HG03196 (cell line): Measurements from ENCODE around the gene KCTD7.
"Not testable (repeated sequence)": the region's sequence is repeated elsewhere in the genome, so short reads cannot be mapped to it uniquely, and the experiment has no call there.

Source experiments
- ATAC-seq: cut with Tn5 transposase; IDR thresholded peaks from one replicate; pipeline ENCODE4 v1.9.1; 2021; ENCODE audit not compliant: unreplicated experiment

The KCTD7 gene

GRCh38 chr7:66628361-66629221, at the start of gene KCTD7:
Gene KCTD7 (plus strand): TSS chr7:66628881. CDS start chr7:66629065, 184 bp downstream.
- peak; percentile 90 for ATAC-seq

GRCh38 chr7:66580380-66580779, 48.3 kb upstream of the KCTD7 start:
- ATAC-seq, result not testable (repeated sequence)

DNA sequence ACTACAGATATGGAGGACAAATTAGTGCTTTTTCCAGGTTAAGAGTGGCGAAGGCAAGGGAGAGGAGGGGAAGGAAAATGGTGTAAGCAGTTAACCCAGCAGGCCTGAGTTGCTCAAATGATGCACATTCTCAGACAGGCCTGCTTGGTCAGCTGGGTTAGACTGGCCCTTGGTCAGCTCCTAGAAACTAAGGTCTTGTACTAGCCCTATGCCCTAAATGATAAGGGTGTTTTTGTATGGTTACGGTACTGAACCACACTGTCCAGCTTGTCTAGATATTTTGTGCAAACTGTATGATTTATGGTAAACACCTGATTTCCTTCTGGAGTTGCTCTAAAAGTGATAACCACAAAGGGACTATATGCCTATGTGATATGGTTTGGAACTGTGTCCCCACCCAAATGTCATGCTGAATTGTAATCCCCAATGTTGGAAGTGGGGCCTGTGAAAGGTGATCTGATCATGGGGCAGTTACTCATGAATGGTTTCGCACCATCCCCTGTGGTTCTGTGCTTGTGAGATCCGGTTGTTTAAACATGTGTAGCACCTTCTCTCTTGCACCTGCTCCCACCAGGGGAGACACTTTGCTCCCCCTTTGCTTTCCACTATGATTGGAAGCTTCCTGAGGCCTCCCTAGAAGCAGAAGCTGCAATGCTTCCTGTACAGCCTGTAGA, 45.7 kb upstream of the KCTD7 start:
- ATAC-seq, result not testable (repeated sequence)

- no peak for ATAC-seq
Measured at GRCh38 chr7:66583490-66584110, 45.1 kb upstream of the KCTD7 start.

- ATAC-seq, result no peak
Measured at GRCh38 chr7:66586181-66586580, 42.5 kb upstream of the KCTD7 start.

DNA sequence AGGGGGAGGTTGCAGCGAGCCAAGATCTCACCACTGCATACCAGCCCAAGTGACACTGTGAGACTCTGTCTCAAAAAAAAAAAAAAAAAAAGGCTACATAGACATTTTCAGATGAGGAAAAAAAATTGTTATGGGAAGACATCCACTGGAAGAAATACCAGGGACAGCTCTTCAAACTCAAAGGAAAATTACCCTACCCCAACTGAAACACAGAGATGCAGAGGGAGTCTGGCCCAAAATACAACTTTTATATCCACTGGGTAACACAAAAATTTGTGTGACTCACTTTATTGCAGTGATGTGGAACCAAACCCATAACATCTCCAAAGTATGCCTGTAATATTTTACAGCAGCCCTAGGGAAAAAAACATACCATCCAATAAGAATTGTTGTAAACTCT, 40.5 kb upstream of the KCTD7 start:
- ATAC-seq, result not testable (repeated sequence)

GRCh38 chr7:66588856-66589570, 39.7 kb upstream of the KCTD7 start:
- ATAC-seq, result not testable (repeated sequence)

DNA sequence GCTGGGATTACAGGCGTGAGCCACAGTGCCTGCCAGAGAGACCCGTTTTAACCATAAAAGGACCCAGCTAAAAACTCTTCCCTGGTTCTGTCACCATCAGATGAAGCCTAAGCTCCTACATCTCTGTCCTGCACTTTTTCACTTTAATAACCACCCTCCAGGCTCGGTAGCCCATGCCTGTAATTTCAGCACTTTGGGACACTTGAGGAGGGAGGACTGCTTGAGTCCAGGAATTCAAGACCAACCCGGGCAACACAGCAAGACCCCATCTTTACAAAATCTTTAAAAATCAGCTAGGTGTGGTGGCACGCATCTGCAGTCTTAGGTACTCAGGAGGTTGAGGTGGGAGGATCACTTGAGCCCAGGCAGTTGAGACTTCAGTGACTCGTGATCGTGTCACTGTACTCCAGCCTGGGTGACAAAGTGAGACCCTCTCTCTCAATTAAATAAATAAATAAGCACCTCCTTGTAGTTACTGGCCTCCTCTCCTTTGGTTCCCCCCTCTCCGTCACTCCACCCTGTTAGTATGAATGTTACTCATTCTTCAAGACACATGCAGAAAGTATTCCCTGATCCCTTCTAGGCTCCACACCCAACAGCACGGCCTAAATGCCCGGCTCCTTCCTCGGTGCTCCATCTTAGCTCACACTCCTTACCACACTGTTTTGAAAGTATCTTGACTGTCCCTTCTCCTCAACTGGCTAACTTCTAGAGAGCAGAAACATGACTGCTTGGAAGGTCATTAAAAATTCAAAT, 38.2 kb upstream of the KCTD7 start:
- ATAC-seq, result not testable (repeated sequence)

DNA sequence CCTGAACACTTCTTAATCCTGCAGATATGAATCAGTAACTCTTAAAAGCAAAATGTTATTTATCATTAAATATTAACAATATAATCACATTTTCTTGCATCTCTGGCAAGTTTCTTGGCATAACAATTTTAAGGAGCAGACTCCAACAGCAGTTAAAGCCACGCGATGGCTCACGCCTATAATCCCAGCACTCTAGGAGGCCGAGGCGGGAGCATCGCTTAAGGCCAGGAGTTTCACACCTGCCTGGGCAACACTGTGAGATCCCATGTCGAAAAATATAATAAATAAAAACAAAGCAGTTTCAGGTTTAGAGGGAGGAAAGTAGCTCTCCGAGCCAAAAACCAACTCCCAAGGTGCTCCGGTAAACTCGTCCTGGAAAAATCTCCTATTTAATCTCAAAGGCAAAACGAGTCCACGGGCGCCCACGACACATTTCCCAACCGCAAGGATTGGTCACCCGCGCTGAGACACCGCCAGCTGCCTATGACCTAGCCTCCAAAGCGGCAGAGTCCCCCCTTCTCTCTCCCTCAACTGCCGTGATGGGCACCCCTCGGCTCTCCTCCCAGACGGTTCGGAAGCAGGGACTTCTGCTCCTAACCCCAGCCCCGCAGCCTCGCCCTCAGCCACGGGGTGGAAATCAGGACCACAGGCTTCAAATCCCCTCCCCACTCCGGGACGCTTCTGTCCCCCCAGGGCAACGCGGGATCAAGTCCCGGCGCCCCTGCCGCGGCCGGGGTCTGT, 37.5 kb upstream of the KCTD7 start:
- ATAC-seq, result peak; percentile 20

GRCh38 chr7:66591799-66592596, 36.7 kb upstream of the KCTD7 start:
- peak; percentile 95 for ATAC-seq

DNA sequence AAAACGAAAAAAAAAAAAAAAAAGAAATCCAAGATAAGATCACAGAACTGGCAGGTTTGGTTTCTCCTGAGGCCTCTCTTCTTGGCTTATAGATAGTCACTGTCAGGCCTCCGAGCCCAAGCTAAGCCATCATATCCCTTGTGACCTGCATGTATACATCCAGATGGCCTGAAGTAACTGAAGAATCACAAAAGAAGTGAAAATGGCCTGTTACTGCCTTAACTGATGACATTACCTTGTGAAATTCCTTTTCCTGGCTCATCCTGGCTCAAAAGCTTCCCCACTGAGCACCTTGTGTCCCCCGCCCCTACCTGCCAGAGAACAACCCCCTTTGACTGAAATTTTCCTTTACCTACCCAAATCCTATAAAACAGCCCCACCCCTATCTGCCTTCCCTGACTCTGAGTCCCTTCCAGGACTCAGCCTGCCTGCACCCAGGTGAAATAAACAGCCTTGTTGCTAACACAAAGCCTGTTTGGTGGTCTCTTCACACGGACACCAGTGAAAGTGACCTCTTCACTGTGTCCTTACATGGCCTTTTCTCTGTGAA, 36.0 kb upstream of the KCTD7 start:
- peak; percentile 3 for ATAC-seq

GRCh38 chr7:66594082-66594481, 34.6 kb upstream of the KCTD7 start:
- not testable (repeated sequence) for ATAC-seq

- ATAC-seq, result no peak
Measured at GRCh38 chr7:66597461-66597860, 31.2 kb upstream of the KCTD7 start.

DNA sequence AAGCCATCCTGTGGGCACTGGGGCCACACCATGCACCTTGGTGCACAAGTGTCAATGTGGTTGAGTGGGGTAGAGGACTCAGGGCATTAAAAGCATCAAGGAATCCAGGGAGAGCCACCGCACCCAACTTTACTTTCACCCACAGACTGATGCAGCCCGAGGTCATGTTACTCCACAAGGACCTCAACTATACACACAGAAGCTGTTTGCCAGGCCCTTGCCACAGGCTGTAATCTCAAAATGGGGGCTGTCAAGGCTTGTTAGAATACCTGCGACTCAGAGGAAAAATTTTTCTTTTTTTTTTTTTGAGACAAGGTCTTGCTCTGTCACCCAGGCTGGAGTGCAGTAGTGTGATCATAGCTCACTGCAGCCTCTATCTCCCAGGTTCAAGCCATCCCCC, 26.5 kb upstream of the KCTD7 start:
- no peak for ATAC-seq

DNA sequence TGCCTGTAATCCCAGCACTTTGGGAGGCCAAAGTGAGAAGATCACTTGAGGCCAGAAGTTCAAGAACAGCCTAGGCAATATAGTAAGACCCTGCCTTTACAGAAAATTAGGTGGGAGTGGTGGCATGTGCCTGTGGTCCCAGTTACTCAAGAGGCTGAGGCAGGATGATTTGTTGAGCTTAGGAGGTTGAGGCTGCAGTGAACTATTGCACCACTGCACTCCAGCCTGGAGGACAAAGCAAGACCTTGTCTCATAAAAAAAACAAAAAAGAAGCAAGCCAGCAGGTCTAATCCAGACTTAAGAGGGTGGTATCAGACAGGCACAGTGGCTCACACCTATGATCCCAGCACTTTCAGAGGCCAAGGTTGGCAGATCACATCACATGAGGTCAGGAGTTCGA, 24.5 kb upstream of the KCTD7 start:
- no peak for ATAC-seq

GRCh38 chr7:66606540-66607291, 22.0 kb upstream of the KCTD7 start:
- not testable (repeated sequence) for ATAC-seq

- no peak for ATAC-seq
Measured at GRCh38 chr7:66609176-66609575, 19.5 kb upstream of the KCTD7 start.

DNA sequence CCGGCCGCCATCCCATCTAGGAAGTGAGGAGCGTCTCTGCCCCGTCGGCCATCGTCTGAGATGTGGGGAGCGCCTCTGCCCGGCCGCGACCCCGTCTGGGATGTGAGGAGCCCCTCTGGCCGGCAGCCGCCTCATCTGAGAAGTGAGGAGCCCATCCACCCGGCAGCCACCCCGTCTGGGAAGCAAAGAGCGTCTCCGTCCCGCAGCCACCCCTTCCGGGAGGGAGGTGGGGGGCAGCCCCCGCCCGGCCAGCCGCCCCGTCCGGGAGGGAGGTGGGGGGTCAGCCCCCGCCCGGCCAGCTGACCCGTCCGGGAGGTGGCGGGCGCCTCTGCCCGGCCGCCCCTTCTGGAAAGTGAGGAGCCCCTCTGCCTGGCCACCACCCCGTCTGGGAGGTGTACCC, 14.1 kb upstream of the KCTD7 start:
- not testable (repeated sequence) for ATAC-seq
